Activated CD8-positive, alpha-beta memory T cell treated with anti-CD3 and anti-CD28 coated beads for 36 hours (primary cell): ENCODE data around the gene GATAD2A. TPM values are rescaled to one million over a fixed set of nuclear protein-coding genes. Genes with fewer than 3 reads are reported as not detected.
"Not testable (repeated sequence)": the region's sequence is repeated elsewhere in the genome, so short reads cannot be mapped to it uniquely, and the experiment has no call there.

ENCODE experiments used
- CTCF ChIA-PET: fragments of 350-600 bp; sonication (Branson Sonifier 250); formaldehyde crosslinking; loops from one replicate; lab custom pipeline; 2021; ENCODE audit warnings: antibody characterized with exemption; lab: Charles Lee
- POLR2A ChIA-PET: fragments of 350-600 bp; sonication (Branson Sonifier 250); formaldehyde crosslinking; loops from one replicate; lab custom pipeline; 2021; ENCODE audit warnings: antibody characterized with exemption; lab: Charles Lee
- total RNA-seq, 2 experiments: library from RNA; stranded (reverse); gene quantifications; one replicate each; pipeline ENCODE4 v1.2.3, GENCODE V29; 2021

Gene GATAD2A
- 100 to 1,000 TPM; 188 TPM for total RNA-seq

GRCh38 chr19:19404879-19405860 lies at the start of gene GATAD2A:
GATAD2A (plus strand) TSS chr19:19405675; CDS start chr19:19465346, 59,671 bp downstream.
- ChIA-PET POLR2A (interaction anchor here (0.5 to 1.5 kb wide), 11 partner anchors 8 to 214 kb away, joined by 3 to 14 read pairs (median 4); no protein-coding TSS in a partner anchor), CTCF (interaction anchor here (0.6 to 3.9 kb wide), 10 partner anchors 16 to 112 kb away, joined by 3 to 25 read pairs (median 3); no protein-coding TSS in a partner anchor)

GRCh38 chr19:19356500-19356899 lies 49.0 kb upstream of the GATAD2A start:
- POLR2A ChIA-PET, result no interaction called here
- CTCF ChIA-PET, result no interaction called here

GRCh38 chr19:19356901-19357566 lies 48.4 kb upstream of the GATAD2A start:
- ChIA-PET POLR2A (interaction anchor here (0.7 kb wide), 1 partner anchor 10 kb away, joined by 4 read pairs; no protein-coding TSS in a partner anchor), CTCF (no interaction called here)

GRCh38 chr19:19361075-19361594 lies 44.3 kb upstream of the GATAD2A start:
- POLR2A ChIA-PET, result interaction anchor here (0.7 kb wide), 1 partner anchor 1103 kb away, joined by 5 read pairs; no protein-coding TSS in a partner anchor

GRCh38 chr19:19362075-19362474 lies 43.4 kb upstream of the GATAD2A start:
- POLR2A ChIA-PET, result interaction anchor here (0.7 to 1.0 kb wide), 4 partner anchors 126 to 1104 kb away, joined by 3 to 9 read pairs (median 4); partner anchors contain the start of genes BORCS8, RFXANK and TSSK6
- CTCF ChIA-PET, result interaction anchor here (1.1 to 2.1 kb wide), 5 partner anchors 17 to 128 kb away, joined by 3 to 7 read pairs (median 4); no protein-coding TSS in a partner anchor

More at GRCh38 chr19:19361075-19361594, 44.3 kb upstream of the GATAD2A start:
- CTCF ChIA-PET, result interaction anchor here (0.6 to 2.1 kb wide), 3 partner anchors 33 to 545 kb away, joined by 3 to 7 read pairs (median 3); no protein-coding TSS in a partner anchor

- CTCF ChIA-PET, result interaction anchor here (0.6 to 5.9 kb wide), 14 partner anchors 8 to 221 kb away, joined by 3 to 60 read pairs (median 4); no protein-coding TSS in a partner anchor
- POLR2A ChIA-PET, result no interaction called here
Measured at GRCh38 chr19:19366434-19367396, 38.8 kb upstream of the GATAD2A start.

- POLR2A ChIA-PET, result no interaction called here
Measured at GRCh38 chr19:19368087-19368486, 37.4 kb upstream of the GATAD2A start.

GRCh38 chr19:19371059-19371458 lies 34.4 kb upstream of the GATAD2A start:
- POLR2A ChIA-PET, result no interaction called here
- CTCF ChIA-PET, result interaction anchor here (1.0 kb wide), 1 partner anchor 119 kb away, joined by 3 read pairs; no protein-coding TSS in a partner anchor

More at GRCh38 chr19:19368087-19368486, 37.4 kb upstream of the GATAD2A start:
- CTCF ChIA-PET, result interaction anchor here (0.7 to 5.9 kb wide), 5 partner anchors 49 to 125 kb away, joined by 3 to 60 read pairs (median 4); no protein-coding TSS in a partner anchor

- CTCF ChIA-PET, result interaction anchor here (0.8 to 3.2 kb wide), 4 partner anchors 8 to 118 kb away, joined by 3 to 18 read pairs (median 5); no protein-coding TSS in a partner anchor
Measured at GRCh38 chr19:19372656-19373416, 32.6 kb upstream of the GATAD2A start.

GRCh38 chr19:19379527-19379926 lies 25.9 kb upstream of the GATAD2A start:
- POLR2A ChIA-PET, result interaction anchor here (0.7 kb wide), 1 partner anchor 272 kb away, joined by 3 read pairs; no protein-coding TSS in a partner anchor
- CTCF ChIA-PET, result interaction anchor here (0.8 to 2.6 kb wide), 4 partner anchors 10 to 111 kb away, joined by 3 to 6 read pairs (median 4); no protein-coding TSS in a partner anchor

More at GRCh38 chr19:19372656-19373416, 32.6 kb upstream of the GATAD2A start:
- POLR2A ChIA-PET, result interaction anchor here (0.6 to 1.3 kb wide), 4 partner anchors 8 to 338 kb away, joined by 3 to 6 read pairs (median 3); partner anchors contain the start of gene GATAD2A

- CTCF ChIA-PET, result interaction anchor here (0.6 to 2.6 kb wide), 3 partner anchors 12 to 145 kb away, joined by 3 to 6 read pairs (median 4); no protein-coding TSS in a partner anchor
- POLR2A ChIA-PET, result not testable (repeated sequence)
Measured at GRCh38 chr19:19380316-19380715, 25.2 kb upstream of the GATAD2A start.

- ChIA-PET POLR2A (no interaction called here), CTCF (interaction anchor here (0.6 to 1.5 kb wide), 4 partner anchors 11 to 146 kb away, joined by 3 to 5 read pairs (median 4); no protein-coding TSS in a partner anchor)
Measured at GRCh38 chr19:19381007-19381926, 24.2 kb upstream of the GATAD2A start.

GRCh38 chr19:19382118-19382517 lies 23.4 kb upstream of the GATAD2A start:
- ChIA-PET POLR2A (no interaction called here), CTCF (no interaction called here)

GRCh38 chr19:19384486-19384885 lies 21.0 kb upstream of the GATAD2A start:
- POLR2A ChIA-PET, result interaction anchor here (1.4 to 1.9 kb wide), 3 partner anchors 20 to 106 kb away, joined by 4 to 14 read pairs (median 9); partner anchors contain the start of gene GATAD2A
- CTCF ChIA-PET, result interaction anchor here (0.6 to 3.1 kb wide), 7 partner anchors 11 to 401 kb away, joined by 3 to 12 read pairs (median 4); partner anchors contain the start of gene GATAD2A
